ENCODE measurements around the gene IL19.

GRCh38 chr1:206799311-206799710 lies 28.7 kb downstream of the IL19 start:
- TF ChIP-seq CTCF (IDR thresholded peaks at IDR 0.05; ENCODE audit: extremely low read depth in 1 of 2, insufficient read depth in 1 of 2, low read depth in 1 of 2, low read length in 2 of 2): no peak
- TF ChIP-seq POLR2A (IDR thresholded peaks at IDR 0.05; ENCODE audit: low read depth, low read length): no peak
- no peak for TF ChIP-seq JUN (IDR thresholded peaks at IDR 0.05; ENCODE audit: borderline replicate concordance, insufficient read depth, insufficient read length, low read depth)
- TF ChIP-seq POLR2AphosphoS5 (IDR thresholded peaks at IDR 0.05; ENCODE audit: insufficient read depth, low read depth, low read length): no peak
- TF ChIP-seq EZH2 (IDR thresholded peaks at IDR 0.05; ENCODE audit: borderline replicate concordance, low read depth, low read length, severe bottlenecking): no peak
- TF ChIP-seq GATA2 (IDR thresholded peaks at IDR 0.05; ENCODE audit: insufficient read depth, insufficient read length, low read depth, low read length): no peak
- no peak for TF ChIP-seq FOS (IDR thresholded peaks at IDR 0.05; ENCODE audit: borderline replicate concordance, insufficient read depth, low read length)
- no peak for TF ChIP-seq MYC (IDR thresholded peaks at IDR 0.05; ENCODE audit: low read depth, low read length)
- no peak for TF ChIP-seq MAX (IDR thresholded peaks at IDR 0.05; ENCODE audit: insufficient read depth, insufficient read length)

All from endothelial cell of umbilical vein (primary cell).